Gastrocnemius medialis (tissue), 4 donors: ENCODE measurements around the gene AUTS2. TPM values are rescaled to one million over a fixed set of nuclear protein-coding genes. Genes with fewer than 3 reads are reported as not detected.
A peak's percentile ranks its signal among the peaks of the same experiment; 100 is the strongest.

Experiments used
- ATAC-seq, 2 donors: fragments of 150-250 bp; one replicate each; pipeline ENCODE4 v1.9.1; 2016
- DNase-seq, 2 donors: peaks; one replicate each; pipeline ENCODE4 v3.0.0-alpha.2; 2019
- H3K27ac ChIP-seq, 4 donors: fragments of 200-600 bp; sonication (generic); 1 replicate in 1 of 4; 2 replicates in 3 of 4; pipeline ENCODE4 v1.5.1; 2016 to 2018; ENCODE audit warnings: mild to moderate bottlenecking in 2 of 4, moderate library complexity in 1 of 4
- H3K27me3 ChIP-seq, 3 donors: fragments of 200-600 bp; sonication (generic) in 2 of 3; 1 replicate in 1 of 3; 2 replicates in 2 of 3; pipeline versions ENCODE4 v1.5.1 to v1.6.0; 2016 to 2019; ENCODE audit warnings: mild to moderate bottlenecking in 1 of 3, moderate library complexity in 1 of 3
- H3K36me3 ChIP-seq, 2 donors: fragments of 200-600 bp; sonication (generic) in 1 of 2; one replicate each; pipeline ENCODE4 v1.5.1; 2017 to 2018
- H3K4me1 ChIP-seq, 2 donors: fragments of 200-600 bp; sonication (generic) in 1 of 2; one replicate each; pipeline ENCODE4 v1.5.1; 2016 to 2017; ENCODE audit warnings: mild to moderate bottlenecking in 2 of 2
- H3K4me3 ChIP-seq, 4 donors: fragments of 200-600 bp; sonication (generic) in 3 of 4; 1 replicate in 1 of 4; 2 replicates in 3 of 4; pipeline ENCODE4 v1.5.1; 2016 to 2019; ENCODE audit warnings: mild to moderate bottlenecking in 2 of 4
- H3K9me3 ChIP-seq, 3 donors: fragments of 200-600 bp; sonication (generic) in 2 of 3; 1 replicate in 1 of 3; 2 replicates in 2 of 3; pipeline ENCODE4 v1.5.1; 2016 to 2019
- CTCF ChIP-seq, 5 experiments: fragments of 450-650 bp in 3 of 5; fragments of 200-600 bp in 2 of 5; sonication (generic) in 2 of 5; IDR thresholded peaks in 4 of 5; conservative IDR thresholded peaks in 1 of 5; 1 replicate in 4 of 5; 2 replicates in 1 of 5; pipeline ENCODE4 v1.5.1; 2016 to 2019; ENCODE audit warnings: antibody characterized with exemption in 5 of 5, mild to moderate bottlenecking in 3 of 5, moderate library complexity in 3 of 5
- POLR2A ChIP-seq, 2 donors: fragments of 450-650 bp; IDR thresholded peaks; one replicate each; pipeline ENCODE4 v1.6.1; 2017; ENCODE audit warnings: antibody characterized with exemption in 2 of 2, mild to moderate bottlenecking in 2 of 2, moderate library complexity in 2 of 2
- in situ Hi-C, 4 donors: fragments of 200-750 bp; cut with MboI; loops; one replicate each; pipeline versions ENCODE4 v1.15.0 to v1.8.0; 2017; ENCODE audit warnings: low sequenced_read_pairs in 4 of 4
- intact Hi-C: fragments of 100-400 bp; cut with DNase I; formaldehyde crosslinking; loops from one replicate; pipeline ENCODE4 v1.15.1; 2023; ENCODE audit warnings: low total_unique reads
- total RNA-seq, 4 donors: library from RNA; depleted of rRNA; stranded (reverse); fragments of >200 nt; gene quantifications; one replicate each; pipeline versions ENCODE4 v1.1.0 to v1.2.3, GENCODE V29; 2016

AUTS2 gene
- total RNA-seq, 4 donors from 2014 or later = 2.5 to 16.2 (median 8.5) TPM

DNA sequence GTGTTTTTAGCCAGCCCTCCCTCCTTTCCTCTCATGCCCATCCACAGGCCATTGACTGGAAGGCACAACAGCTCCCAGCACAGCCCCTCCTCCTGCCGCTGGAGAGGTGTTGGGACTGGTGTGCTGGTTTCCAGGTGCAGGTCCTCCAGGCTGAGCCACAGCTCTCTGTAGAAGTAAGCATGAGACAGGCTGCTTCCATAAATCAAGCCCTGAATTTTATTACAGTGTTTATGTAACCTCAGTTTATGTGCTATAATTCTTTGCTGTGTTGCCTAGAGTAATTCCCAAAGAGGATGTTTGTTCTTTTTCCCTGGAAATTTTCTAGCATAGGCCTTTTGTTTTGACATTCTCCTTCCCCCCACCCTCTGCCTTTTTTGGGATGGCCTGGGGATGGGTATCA, 445.8 kb downstream of the AUTS2 start:
- ATAC-seq (peak in 1 of 2 donors; percentile 24), DNase-seq (no peak)
- in situ Hi-C loops = loop anchor here in 2 of 4 donors (10.0 kb wide), 1 partner anchor 111 kb away; no protein-coding TSS in a partner anchor
- Histone ChIP-seq H3K9me3 (no peaks in the 10 kb centered on the region), H3K36me3 (no peaks in the 10 kb centered on the region), H3K27me3 (no peaks in the 10 kb centered on the region), H3K4me3 (no peak overlapping the region), H3K27ac (no peak overlapping the region), H3K4me1 (peaks cover 0 to 8% of the 10 kb centered on the region in 2 donors)
- TF ChIP-seq CTCF (IDR thresholded peaks at IDR 0.05 in 4 of 5, conservative IDR thresholded peaks at IDR 0.05 in 1 of 5) = no peak
- TF ChIP-seq POLR2A (IDR thresholded peaks at IDR 0.05) = no peak
- intact Hi-C loops = loop anchor here (5.0 to 10.0 kb wide), 2 partner anchors 653 to 1869 kb away; no protein-coding TSS in a partner anchor

GRCh38 chr7:70044525-70044924, 446.2 kb downstream of the AUTS2 start:
- intact Hi-C loops = loop anchor here (5.0 to 10.0 kb wide), 2 partner anchors 653 to 1870 kb away; no protein-coding TSS in a partner anchor
- ATAC-seq (no peak), DNase-seq (no peak)
- Histone ChIP-seq H3K36me3 (no peaks in the 10 kb centered on the region), H3K4me1 (peaks cover 0 to 8% of the 10 kb centered on the region in 2 donors), H3K27ac (no peak overlapping the region), H3K27me3 (no peaks in the 10 kb centered on the region), H3K9me3 (no peaks in the 10 kb centered on the region), H3K4me3 (no peak overlapping the region)
- in situ Hi-C loops = loop anchor here in 2 of 4 donors (10.0 kb wide), 1 partner anchor 110 kb away; no protein-coding TSS in a partner anchor
- TF ChIP-seq CTCF (IDR thresholded peaks at IDR 0.05 in 4 of 5, conservative IDR thresholded peaks at IDR 0.05 in 1 of 5) (no peak), POLR2A (IDR thresholded peaks at IDR 0.05) (no peak)

DNA sequence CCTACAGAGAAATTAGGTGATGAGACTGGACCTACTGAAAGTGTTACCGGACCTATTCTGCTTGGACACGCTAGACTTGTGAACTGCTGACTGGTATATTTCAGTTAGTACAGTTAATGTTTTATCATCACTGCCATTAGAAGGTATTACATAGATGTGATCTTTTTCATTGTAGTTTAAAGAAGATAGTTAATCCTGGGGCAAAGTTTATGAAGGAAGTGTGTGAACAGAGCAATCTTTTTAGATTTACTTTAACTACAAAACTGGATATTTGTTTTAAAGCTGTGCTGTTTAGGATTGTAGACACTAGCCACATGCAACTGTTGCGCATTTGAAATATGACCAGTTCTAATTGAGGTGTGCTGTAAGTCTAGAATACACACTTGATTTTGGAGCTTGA, 446.7 kb downstream of the AUTS2 start:
- no peak for ATAC-seq
- H3K4me1 ChIP-seq = peaks cover 0 to 8% of the 10 kb centered on the region in 2 donors
- in situ Hi-C loops = loop anchor here in 2 of 4 donors (10.0 kb wide), 1 partner anchor 110 kb away; no protein-coding TSS in a partner anchor
- intact Hi-C loops = loop anchor here (5.0 to 10.0 kb wide), 2 partner anchors 652 to 1870 kb away; no protein-coding TSS in a partner anchor
- no peak for DNase-seq
- H3K4me3 ChIP-seq = no peak overlapping the region
- H3K27me3 ChIP-seq = no peaks in the 10 kb centered on the region
- no peaks in the 10 kb centered on the region for H3K36me3 ChIP-seq
- H3K9me3 ChIP-seq = no peaks in the 10 kb centered on the region
- no peak for TF ChIP-seq CTCF (IDR thresholded peaks at IDR 0.05 in 4 of 5, conservative IDR thresholded peaks at IDR 0.05 in 1 of 5)
- no peak for TF ChIP-seq POLR2A (IDR thresholded peaks at IDR 0.05)
- H3K27ac ChIP-seq = no peak overlapping the region

- Histone ChIP-seq H3K9me3 (no peaks in the 10 kb centered on the region), H3K27ac (no peak overlapping the region), H3K4me3 (no peak overlapping the region), H3K36me3 (no peaks in the 10 kb centered on the region), H3K4me1 (peaks cover 0 to 8% of the 10 kb centered on the region in 2 donors), H3K27me3 (no peaks in the 10 kb centered on the region)
- ATAC-seq (no peak), DNase-seq (no peak)
- intact Hi-C loops = loop anchor here (10.0 kb wide), 1 partner anchor 1873 kb away; no protein-coding TSS in a partner anchor
- TF ChIP-seq CTCF (IDR thresholded peaks at IDR 0.05 in 4 of 5, conservative IDR thresholded peaks at IDR 0.05 in 1 of 5) = no peak
- no peak for TF ChIP-seq POLR2A (IDR thresholded peaks at IDR 0.05)
- in situ Hi-C loops = loop anchor here in 2 of 4 donors (10.0 kb wide), 1 partner anchor 107 kb away; no protein-coding TSS in a partner anchor
Observed at GRCh38 chr7:70047384-70047783, 449.1 kb downstream of the AUTS2 start.
